ENCODE data around the gene BEND2.
"Not testable (repeated sequence)": the region's sequence is repeated elsewhere in the genome, so short reads cannot be mapped to it uniquely, and the experiment has no call there.

BEND2 gene

DNA sequence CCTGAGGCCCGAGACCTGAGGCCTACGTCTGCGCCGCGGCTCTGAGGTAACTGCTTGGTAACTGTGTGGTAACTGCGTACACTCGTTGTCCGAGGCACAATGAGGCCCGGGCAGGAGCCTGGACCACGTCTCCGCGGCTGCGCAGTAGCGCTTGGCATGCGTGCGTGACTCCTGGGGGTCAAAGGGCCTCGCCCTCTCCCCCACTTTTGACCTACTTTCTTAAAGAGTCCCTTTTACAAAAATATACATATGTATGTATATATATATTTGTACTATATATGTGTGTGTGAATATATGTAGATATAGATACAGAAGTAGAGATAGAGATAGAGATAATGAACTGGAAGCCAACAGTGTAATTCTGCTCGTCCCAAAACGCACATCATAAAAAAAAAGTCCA, at the start of gene BEND2:
TSS of gene BEND2 (minus strand) at position 101 of the 400 bp plus-strand sequence. CDS start 136 bp downstream, outside the sequence.
- no peak for DNase-seq (ENCODE audit: low read depth in 2 of 2)

DNA sequence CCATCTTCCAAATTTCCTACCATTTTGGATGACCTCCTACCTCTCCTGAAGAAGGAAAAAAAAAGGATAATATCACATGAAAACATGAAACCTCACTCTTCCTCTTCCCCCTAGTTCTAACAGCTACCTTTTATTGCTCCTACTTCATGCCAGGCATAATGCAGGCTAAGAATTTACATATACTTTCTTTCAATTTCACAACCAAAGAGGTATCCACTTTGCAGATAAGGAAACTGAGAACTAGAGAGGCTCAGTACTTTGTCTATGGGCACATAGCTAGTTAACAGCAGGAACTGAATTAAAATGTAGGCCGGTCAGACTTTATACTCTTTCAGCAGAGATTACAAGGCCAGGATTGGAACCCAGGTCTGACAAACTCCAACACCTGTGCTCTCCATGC, 34.4 kb upstream of the BEND2 start:
- DNase-seq (ENCODE audit: low read depth in 2 of 2) = no peak

DNA sequence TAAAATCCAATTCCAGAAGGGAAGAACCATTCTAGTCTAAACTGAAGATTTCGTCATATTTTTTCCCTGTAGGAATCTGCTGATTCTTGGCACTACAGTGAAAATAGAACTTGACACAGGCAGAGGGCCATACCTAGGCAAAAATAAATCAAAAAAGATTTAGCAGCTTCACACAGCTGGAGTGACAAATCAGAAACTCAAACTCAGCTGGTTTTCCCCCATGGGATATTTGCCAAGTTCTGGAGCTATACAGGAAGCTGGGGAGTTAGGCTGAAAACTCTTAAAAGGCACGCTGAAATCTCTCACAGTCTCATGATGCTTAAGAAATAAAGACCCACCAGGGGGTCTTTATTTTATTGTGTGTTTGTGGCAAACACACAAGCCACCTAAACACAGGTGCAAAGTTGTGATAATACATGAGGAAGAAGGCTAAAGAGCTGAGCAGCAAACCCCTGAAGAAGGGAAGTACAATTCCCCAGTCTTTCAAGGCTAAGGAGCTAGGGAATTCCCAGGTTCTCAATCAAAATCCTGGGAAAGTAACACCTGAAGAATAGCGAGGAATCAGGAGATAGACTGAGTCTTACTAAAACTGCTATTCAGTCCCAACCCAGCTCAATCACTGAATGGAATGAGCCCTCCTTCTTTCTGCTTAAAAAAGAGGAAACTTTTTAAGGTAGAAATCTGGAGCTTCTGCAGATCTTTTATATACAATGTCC, 32.1 kb upstream of the BEND2 start:
- DNase-seq (ENCODE audit: low read depth in 2 of 2) = no peak

DNA sequence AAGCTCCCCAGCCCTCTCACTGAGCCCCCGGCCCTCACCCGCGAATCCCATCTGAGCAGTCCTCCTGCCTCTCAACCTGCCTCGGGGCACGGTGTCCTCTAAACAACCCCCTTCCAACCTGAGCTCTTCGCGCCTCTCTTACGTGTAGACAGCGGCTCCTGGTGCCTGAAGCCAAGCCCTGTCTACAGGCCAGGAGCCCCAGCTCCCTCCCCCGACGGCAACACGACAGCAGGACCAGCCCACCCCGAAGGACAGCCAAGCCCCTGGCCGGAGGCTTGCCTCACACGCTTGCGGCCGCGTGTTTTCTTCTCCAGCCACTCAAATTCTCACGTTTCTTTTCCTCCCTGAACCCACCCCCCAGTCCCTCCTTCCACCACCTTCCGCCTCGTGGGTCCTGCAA, 9.0 kb upstream of the BEND2 start:
- DNase-seq (ENCODE audit: low read depth in 2 of 2) = not testable (repeated sequence)

DNA sequence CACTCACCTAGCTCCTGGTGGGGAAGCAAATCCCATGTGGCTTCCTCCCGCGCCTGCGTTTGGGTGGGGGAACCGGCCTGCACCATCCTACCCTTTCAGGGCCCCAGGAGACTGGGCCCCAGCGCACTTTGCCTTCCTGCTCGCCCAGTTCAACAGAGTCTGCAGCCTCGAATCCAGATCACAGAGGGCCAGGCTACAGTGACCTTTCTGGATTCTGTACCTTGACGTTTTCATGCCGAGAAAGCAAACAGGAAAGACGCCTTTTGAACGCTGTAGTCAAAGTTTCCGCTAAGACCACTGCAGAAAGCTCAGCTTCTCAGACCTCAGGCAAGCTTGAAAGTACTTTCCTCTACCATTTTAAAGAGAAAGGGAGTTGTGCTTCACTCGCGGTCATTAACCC, 7.4 kb upstream of the BEND2 start:
- DNase-seq (ENCODE audit: low read depth in 2 of 2) = no peak

DNA sequence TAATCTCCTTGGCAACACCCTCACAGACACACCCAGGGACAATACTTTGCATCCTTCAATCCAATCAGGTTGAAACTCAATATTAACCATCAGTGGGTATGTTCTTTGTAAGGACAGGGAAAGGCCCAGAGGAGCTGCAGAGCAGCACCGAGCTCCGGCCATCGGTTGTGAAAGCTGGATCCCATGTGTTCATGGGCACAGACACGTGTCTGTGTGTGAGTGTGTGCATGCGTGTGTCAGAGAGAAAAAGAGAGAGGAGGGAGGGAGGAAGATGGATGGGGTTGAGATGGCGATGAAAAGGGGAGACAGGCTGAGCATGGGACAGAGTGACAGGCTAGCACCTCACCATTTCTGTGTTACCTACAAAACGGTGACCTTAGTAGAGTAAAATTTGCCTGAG, 6.8 kb upstream of the BEND2 start:
- DNase-seq (ENCODE audit: low read depth in 2 of 2) = no peak

DNA sequence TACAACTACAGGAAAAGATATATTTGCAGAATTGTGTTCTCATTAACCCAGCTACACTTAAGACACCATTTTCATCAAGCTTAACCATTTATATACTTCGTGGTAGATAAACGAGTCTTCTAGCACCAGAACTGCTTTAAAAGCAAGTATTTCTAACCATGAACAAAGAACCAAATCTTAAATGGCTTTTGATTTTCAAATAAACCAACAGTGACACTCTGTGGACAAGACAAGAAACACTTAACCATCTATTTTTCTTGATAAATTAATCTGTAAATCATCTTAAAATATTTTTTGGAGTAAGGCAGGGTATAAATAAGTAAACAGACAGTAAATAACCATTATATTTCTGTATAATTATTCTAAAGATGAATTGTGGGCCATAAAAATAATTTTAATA, 10.2 kb downstream of the BEND2 start:
- no peak for DNase-seq (ENCODE audit: low read depth in 2 of 2)

DNA sequence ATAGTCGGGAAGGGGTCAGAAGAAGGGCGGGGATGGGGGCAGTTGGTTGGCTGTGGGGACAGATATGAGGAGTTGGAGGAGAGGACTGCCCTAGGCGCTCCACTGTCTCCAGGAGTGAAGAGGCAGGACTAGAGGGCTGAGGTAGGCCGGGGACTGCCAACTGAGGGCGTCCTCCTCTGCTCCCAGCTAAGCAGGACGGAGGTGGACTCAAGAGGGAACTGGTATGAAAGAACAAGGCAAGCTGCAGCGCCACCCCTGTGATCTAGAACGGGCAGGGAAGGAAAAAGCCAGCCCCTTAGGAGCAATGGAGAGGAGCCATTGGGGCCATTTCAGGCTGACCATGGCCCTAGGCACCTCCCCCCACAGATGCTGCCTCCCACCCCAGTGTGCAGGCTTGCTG, 14.0 kb downstream of the BEND2 start:
- DNase-seq (ENCODE audit: low read depth in 2 of 2) = no peak

DNA sequence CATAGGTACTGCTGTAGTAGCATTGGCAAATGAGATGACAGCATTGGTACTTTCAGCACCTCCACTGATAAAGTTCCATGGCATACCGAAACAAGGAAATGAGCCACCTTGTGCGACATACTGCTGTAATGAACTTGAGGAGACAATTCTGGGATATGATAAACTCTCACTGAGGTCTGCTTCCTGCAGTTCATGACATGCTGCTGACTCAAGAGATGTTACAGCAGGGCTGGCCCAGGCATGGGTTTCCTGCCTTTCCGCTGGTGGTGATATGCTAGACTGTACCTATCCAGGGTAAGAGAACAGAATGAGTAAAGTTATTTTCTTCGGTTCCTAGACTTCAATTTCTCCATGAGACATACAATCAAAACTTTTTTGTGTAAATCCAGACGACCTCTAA, 17.1 kb downstream of the BEND2 start:
- no peak for DNase-seq (ENCODE audit: low read depth in 2 of 2)

DNA sequence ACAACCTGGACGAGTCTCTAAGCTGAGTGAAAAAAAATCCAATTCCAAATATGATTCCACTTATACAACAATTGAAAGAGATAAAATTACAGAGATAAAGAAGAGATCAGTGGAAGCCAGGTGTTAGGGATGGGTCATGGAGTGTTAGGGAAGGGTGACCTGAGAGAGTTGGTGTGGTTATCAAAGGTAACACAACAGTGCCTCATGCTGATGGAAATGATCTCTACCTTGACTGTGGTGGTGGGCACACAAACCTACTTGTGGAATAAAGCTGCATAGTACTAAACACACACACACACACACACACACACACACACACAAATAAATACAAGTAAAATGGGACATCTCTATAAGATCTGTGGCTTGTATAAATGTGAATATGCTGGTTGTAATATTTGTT, 26.0 kb downstream of the BEND2 start:
- DNase-seq (ENCODE audit: low read depth in 2 of 2) = no peak

DNA sequence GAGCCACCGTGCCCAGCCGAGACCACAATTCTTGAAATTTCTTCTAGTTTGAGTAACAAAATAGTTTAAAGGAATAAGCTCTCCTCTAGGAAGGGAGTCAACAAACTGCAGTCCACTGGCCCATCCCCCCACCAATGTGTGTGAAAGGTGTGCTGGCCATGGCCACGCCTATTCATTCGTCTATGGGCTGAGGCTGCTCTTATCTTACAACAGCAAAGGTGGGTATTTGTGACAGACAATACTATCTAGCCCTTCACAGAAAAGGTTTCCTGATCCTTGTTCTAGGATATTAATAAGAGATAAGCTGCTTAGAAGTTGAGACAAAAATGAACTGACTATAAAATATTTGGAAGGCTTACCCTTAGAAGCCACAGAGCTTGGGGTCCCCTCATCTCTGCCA, 41.2 kb downstream of the BEND2 start:
- DNase-seq (ENCODE audit: low read depth in 2 of 2) = no peak

DNA sequence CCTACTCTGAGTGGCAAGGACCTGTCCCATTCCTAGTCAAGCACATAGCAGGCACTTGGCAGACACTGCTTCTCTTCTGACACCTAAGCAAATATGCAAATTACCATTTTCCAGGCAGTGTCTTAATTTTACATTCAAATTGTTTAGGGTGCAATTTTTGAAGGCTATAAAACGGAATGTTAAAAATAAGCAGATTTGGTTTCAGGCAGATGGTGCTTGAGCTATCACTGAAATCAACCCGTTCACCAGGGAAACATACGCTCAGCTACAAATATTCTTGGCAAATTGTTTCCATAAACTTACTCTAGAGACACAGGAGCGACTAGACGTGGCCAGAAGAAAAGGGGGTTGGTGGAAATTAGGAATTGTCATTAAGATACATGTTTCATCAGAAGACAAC, 45.7 kb downstream of the BEND2 start:
- DNase-seq (ENCODE audit: low read depth in 2 of 2) = no peak

DNA sequence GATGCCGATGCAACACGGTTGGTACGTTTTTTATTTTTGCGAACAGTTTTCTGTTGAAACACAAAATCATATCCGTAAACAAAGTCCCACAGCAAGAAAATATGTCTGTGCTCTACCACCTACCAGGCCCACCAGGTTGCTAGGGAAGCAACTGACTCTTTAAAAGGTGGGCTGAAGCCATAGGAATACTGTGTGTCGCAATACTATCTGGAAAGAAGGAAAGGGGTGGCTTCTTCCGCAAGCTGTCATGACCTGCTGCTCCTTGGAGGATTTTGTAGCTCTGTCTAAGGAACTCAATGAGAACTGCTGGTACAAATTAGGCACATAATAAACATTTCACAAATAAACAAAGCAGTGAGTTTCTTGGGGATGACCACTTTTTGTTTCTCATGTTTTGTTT, 46.5 kb downstream of the BEND2 start:
- DNase-seq (ENCODE audit: low read depth in 2 of 2) = no peak

DNA sequence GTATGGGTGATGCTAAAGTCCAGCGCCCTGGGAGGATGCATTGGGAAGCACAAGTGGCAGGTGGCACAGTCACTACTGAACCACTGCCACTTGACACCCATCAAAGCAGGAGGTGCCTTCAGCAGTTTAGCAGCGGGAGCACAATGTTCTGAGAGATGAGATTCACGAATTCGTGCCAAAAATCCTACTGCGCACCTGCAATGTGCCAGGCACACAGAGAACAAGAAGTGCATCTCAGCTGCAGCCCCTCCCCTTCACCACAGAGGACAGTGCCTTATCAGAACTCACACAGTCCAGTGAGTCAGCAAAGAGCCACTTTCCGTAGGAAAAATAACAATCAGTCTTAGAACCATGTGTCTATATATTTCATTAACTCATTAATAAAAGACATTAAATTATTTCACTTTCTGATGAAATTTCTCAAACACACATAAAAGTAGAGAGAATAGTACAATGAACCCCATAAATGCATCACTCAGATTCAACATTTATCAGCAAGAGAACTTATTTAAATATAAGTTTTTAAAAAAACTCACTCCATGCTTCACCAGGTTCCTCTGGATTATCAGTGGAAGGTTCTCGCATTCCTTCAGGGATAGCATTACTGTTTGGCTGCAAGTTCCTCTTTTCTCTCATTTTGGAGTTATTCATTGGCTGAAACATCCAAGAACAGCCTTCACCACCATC, 47.0 kb downstream of the BEND2 start:
- DNase-seq (ENCODE audit: low read depth in 2 of 2) = no peak

DNA sequence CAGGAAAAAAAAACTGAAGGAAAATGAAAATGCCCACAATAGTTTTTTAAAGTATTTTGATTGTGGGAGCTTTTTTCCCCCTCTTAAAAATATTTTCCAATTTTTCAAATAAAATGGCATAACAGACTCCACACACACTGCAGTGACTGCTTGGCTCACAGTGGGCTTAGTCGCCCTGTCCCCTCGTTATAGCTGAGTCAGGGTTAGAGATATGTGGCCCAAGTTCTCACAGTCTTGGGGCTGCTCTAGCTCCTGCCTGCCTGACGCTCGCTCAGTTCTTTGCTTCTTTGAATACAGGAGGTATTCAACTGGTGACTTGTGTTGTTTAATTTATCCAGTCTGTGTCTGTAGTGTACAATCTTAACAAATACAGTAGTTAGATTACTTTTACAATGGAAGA, 47.7 kb downstream of the BEND2 start:
- no peak for DNase-seq (ENCODE audit: low read depth in 2 of 2)

DNA sequence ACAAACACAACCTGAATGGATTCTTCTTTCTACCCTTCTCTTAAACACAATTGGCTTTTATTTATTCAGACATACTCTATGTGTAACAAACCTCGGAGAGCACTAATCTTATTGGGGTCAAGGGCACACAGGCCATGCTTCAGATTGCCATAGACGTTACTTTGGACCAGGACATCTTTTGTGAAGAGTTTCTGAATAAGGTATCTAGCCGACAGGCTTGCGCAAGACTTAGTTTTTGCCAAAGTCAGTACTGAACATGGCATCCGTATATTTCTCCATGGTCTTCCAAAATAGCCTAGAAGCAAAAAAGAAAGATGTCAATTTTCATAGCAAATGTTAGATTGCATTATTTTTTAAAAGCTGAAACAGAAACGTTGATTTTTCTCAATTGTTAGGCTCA, 49.8 kb downstream of the BEND2 start:
- DNase-seq (ENCODE audit: low read depth in 2 of 2) = no peak

DNA sequence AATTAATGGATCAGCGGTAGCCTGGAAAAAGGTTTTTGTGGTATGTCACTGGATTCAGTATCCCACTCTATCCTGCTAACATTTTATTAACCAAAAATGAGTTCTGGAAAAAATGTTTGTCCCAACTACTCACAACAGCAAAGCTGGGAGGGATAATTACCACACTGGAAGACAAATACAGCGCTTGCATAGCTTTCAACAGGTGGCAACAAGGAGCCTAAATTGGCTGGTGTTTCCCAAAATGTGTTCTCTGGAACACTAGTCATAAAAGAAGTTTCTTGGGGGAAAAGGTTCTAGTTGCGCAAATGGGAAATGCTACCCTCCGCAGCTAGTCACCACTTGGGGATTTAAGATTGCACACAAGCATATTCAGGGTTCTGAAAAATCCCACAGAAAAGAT, 54.6 kb downstream of the BEND2 start:
- no peak for DNase-seq (ENCODE audit: low read depth in 2 of 2)

DNA sequence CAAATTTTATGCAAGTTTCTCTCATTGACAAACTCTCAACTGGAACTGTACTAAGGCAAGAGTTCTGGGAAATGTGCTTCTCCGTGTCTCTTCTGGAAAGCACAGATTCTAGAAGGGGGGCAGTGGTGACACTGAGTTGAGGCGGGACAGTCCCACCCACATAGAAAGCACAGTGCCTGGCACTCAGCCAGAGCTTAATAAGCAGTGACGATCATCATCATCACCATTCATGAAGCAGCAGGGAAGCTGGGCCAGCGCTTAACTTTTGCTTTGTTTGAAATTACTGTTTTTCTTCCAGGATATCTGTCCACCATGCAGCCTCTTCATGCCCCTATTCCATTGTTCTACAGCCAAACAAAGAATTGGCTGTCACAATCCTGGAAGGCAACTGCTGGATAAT, 60.3 kb downstream of the BEND2 start:
- DNase-seq (ENCODE audit: low read depth in 2 of 2) = no peak

DNA sequence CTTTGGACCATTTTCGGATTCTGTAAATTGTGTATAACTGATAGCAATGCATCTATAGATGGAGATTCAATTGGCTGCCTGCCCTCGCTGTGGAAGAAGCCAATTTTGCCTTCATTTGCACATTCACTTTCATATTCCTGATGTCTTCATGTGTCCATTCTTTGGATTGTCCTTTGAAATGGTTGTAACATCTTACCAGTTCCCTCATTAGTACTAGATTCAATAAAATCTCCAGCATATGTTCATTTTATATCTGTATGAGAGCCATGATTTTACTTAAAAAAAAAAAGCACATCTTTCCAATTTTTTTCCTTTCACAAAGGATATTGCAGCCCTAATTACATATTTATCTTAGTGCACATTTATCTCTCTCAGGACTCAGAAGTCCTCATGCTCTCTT, 61.7 kb downstream of the BEND2 start:
- DNase-seq (ENCODE audit: low read depth in 2 of 2) = no peak

DNA sequence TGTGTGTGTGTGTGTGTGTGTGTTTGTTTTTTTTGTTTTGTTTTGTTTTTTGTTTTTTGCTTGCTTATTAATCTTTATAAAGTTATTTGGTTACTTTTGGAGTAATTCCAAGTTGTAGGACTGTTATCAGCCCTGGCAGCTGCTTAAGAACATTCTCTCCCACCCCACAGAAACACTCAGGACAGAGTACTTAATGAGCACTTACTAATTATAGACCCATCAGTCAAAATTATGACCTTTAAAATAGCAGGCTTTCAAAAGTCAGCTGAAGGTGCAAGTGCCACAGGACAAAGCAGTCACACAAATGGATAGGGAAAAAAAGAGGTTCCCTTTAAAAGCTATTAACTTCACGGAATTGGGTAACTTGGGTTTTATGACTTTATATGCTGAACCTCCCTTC, 69.0 kb downstream of the BEND2 start:
- DNase-seq (ENCODE audit: low read depth in 2 of 2) = no peak

DNA sequence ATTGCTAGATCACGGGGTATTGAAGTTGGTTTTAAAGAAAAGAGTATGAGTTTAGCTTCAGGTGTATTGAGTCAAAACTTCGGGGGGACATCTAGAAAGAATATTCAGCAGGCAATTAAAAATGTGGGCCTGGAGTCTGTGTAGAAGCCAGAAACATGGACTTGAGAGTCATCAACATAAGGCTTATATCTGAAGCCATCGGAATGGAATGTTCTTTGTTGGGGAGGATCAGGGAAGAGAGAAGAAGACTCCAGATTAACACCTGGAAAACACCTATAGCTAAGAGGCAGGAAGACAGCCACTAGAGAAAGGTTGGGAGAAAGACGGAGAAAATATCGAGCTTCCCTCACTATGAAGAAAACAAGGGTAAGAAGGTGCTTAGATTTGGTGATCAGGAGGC, 69.5 kb downstream of the BEND2 start:
- DNase-seq (ENCODE audit: low read depth in 2 of 2) = no peak

DNA sequence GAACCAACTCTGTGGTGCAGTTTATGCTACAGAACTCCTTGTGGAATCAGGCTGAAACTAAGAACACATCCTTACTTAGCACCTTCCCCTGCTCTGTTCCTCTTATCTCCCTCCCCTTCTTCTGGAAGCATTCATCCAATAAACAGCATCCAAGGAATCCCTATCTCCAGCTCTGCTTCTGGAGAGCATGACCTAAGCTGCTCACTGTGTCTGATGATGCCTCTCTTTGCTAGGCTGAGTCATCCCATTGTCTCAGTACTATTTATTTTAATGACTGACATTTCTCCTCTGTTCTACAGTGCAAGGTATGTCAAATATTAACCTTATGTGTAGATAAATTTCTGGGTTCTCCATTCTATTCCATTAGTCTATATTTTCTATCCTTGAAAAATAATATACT, 71.2 kb downstream of the BEND2 start:
- DNase-seq (ENCODE audit: low read depth in 2 of 2) = no peak

DNA sequence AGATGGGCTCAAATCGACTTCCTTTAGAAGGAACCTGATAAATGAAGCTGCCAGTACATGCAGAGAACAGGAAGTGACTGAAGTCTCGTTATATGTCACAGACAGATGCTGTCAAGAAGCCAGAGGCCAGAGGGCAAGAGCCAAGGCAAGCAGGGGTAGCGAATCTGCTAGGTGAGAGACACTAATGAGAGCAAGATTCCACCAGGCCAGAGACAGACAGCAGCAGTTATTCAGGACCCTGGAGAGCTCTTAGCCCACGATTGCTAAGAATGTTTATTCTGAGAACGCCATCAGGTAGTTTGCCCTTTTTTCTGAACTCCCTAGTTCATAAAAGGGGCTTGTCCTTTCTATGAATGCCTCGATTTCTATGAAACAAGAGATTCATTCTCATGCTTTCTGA, 73.7 kb downstream of the BEND2 start:
- DNase-seq (ENCODE audit: low read depth in 2 of 2) = no peak

DNA sequence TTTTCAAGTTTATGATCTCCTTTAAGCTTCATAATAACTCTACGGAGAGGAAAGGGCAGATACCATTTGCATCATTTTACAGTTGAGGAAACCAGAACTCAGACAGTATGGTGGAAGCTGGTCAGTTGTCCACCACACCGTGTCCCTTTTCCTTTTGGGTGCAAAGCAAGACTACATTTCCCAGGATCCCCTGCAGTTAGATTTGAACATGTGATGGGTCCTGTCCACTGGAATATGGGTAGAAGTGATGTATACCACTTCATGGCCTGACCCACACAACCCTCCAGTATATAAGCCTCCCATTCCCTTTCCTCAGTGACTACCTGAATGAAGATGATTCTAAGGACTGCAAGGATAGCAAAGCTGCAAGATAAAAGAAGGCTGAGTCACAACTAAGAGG, 74.7 kb downstream of the BEND2 start:
- DNase-seq (ENCODE audit: low read depth in 2 of 2) = no peak
